Measurements from ENCODE around the gene TAGAP. TPM values are rescaled to one million over a fixed set of nuclear protein-coding genes. Genes with fewer than 3 reads are reported as not detected.

Gene TAGAP
- total and polyA plus RNA-seq, 2 donors (not counting 3 experiments of a cell fraction or from before 2014, with no cell fraction given), result not detected

DNA sequence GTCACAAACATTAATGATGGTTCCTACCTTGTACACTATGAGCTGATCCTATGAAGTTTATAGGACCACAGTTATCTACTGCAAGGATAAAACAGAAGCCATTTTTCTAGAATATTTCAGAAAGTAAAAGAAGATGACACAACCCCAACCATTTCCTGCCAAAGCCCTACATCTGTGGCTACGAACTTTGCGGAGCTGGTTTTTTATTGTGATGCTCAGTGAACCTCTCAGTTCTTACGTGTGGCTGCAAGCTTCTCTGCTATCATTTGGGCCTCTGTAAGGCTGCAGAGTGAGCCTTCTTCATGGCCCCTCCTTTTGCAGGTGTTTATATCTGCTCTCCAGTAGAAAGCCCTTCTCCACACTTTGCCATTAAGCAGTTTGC is 17.8 kb upstream of the TAGAP start:
- Histone ChIP-seq H2AFZ (ENCODE audit: low read depth, low read length) (no peak overlapping the region), H3K4me2 (ENCODE audit: insufficient read depth, low read length) (no peak overlapping the region), H3K4me1 (ENCODE audit: control insufficient read depth, extremely low read depth, insufficient read depth, low read length) (no peaks in the 10 kb centered on the region), H3K27me3 (ENCODE audit: control insufficient read depth in 2 of 2, insufficient read depth in 2 of 2, low read length in 2 of 2) (no peaks in the 10 kb centered on the region), H3K79me2 (ENCODE audit: control insufficient read depth, insufficient read depth, low read length) (no peaks in the 10 kb centered on the region), H3K9me3 (replicated peaks; ENCODE audit: control insufficient read depth, insufficient read depth, low read length) (no peaks in the 10 kb centered on the region), H3K4me3 (replicated peaks in 1 of 3; ENCODE audit: insufficient read depth in 1 of 3, low read depth in 1 of 3, low read length in 3 of 3) (no peak overlapping the region), H3K36me3 (ENCODE audit: control insufficient read depth in 2 of 2, extremely low read depth in 1 of 2, insufficient read depth in 2 of 2, low read length in 2 of 2) (no peaks in the 10 kb centered on the region), H3K9ac (replicated peaks; ENCODE audit: extremely low read depth, insufficient read depth, low read length) (no peak overlapping the region), H4K20me1 (replicated peaks; ENCODE audit: control insufficient read depth, extremely low read depth, insufficient read depth, low read length) (no peaks in the 10 kb centered on the region), H3K27ac (ENCODE audit: insufficient read depth, low read depth, low read length) (no peak overlapping the region), H3K9me1 (replicated peaks; ENCODE audit: control insufficient read depth, extremely low read depth, insufficient read depth, low read length) (no peaks in the 10 kb centered on the region)
- ChIA-PET CTCF (no interaction called here), POLR2A (no interaction called here)
- dilution Hi-C loops (cut with MboI; ENCODE audit: extremely low pct_ligation_motif_present, low sequenced_read_pairs), result no loop called here
- no TSS peak for BruUV-seq (replicated peaks)
- intact Hi-C loops (cut with micrococcal nuclease), result no loop called here
- TF ChIP-seq JUN (IDR thresholded peaks at IDR 0.05; ENCODE audit: borderline replicate concordance, insufficient read depth, insufficient read length, low read depth) (no peak), EZH2 (IDR thresholded peaks at IDR 0.05; ENCODE audit: borderline replicate concordance, low read depth, low read length, severe bottlenecking) (no peak), POLR2A (IDR thresholded peaks at IDR 0.05; ENCODE audit: low read depth, low read length) (no peak), FOS (IDR thresholded peaks at IDR 0.05; ENCODE audit: borderline replicate concordance, insufficient read depth, low read length) (no peak), MYC (IDR thresholded peaks at IDR 0.05; ENCODE audit: low read depth, low read length) (no peak), POLR2AphosphoS5 (IDR thresholded peaks at IDR 0.05; ENCODE audit: insufficient read depth, low read depth, low read length) (no peak), GATA2 (IDR thresholded peaks at IDR 0.05; ENCODE audit: insufficient read depth, insufficient read length, low read depth, low read length) (no peak)
- TF ChIP-seq, protein P1, sequence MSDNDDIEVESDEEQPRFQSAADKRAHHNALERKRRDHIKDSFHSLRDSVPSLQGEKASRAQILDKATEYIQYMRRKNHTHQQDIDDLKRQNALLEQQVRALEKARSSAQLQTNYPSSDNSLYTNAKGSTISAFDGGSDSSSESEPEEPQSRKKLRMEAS (IDR thresholded peaks at IDR 0.05; ENCODE audit: insufficient read depth, insufficient read length), result no peak
- TF ChIP-seq, protein P2, sequence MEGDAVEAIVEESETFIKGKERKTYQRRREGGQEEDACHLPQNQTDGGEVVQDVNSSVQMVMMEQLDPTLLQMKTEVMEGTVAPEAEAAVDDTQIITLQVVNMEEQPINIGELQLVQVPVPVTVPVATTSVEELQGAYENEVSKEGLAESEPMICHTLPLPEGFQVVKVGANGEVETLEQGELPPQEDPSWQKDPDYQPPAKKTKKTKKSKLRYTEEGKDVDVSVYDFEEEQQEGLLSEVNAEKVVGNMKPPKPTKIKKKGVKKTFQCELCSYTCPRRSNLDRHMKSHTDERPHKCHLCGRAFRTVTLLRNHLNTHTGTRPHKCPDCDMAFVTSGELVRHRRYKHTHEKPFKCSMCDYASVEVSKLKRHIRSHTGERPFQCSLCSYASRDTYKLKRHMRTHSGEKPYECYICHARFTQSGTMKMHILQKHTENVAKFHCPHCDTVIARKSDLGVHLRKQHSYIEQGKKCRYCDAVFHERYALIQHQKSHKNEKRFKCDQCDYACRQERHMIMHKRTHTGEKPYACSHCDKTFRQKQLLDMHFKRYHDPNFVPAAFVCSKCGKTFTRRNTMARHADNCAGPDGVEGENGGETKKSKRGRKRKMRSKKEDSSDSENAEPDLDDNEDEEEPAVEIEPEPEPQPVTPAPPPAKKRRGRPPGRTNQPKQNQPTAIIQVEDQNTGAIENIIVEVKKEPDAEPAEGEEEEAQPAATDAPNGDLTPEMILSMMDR (IDR thresholded peaks at IDR 0.05; ENCODE audit: extremely low read depth in 1 of 2, insufficient read depth in 1 of 2, low read depth in 1 of 2, low read length in 2 of 2), result no peak
- no peak for FAIRE-seq
- DNase-seq (ENCODE audit: low read depth, low spot score), result no peak
